NOMO-1 treated with dmso at 0.1 percent for 144 hours (cell line): ENCODE results near the gene PRKACG.
"Not testable (repeated sequence)": the region's sequence is repeated elsewhere in the genome, so short reads cannot be mapped to it uniquely, and the experiment has no call there.

Experiments used
- DNase-seq: peaks from one replicate; lab custom pipeline; 2025; ENCODE audit not compliant: unreplicated experiment; lab: John Stamatoyannopoulos, UW

PRKACG gene

DNA sequence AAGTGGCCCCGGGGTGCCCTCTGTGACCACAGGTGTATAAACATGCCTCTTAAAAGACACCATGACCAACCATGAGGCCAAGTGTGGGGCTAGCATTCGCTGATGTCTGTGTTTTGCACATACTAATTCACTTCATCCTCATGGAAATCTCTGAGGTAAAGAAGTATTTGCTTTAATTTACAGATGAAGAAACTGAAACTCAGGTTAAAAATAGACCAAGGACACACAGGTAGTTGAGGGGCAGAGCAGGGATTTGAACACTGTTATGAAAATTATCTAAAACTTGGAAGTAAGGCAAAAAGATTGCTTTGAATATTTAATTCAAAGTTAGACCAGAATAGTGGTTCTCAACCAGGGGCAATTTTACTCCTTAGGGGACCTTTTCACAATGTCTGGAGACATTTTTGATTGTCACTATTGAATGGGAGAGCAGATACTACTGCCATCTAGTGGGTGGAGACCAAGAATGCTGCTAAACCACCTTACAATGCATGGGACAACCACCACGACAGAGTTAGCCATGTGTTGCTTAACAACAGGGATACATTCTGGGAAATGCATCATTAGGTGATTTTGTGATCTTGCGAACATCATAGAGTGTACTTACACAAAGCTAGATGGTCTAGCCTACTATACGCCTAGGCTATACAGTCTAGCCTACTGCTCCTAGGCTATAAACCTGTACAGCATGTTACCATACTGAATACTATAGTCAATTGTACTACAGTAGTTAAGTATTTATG, 13.6 kb upstream of the PRKACG start:
- DNase-seq: no peak

DNA sequence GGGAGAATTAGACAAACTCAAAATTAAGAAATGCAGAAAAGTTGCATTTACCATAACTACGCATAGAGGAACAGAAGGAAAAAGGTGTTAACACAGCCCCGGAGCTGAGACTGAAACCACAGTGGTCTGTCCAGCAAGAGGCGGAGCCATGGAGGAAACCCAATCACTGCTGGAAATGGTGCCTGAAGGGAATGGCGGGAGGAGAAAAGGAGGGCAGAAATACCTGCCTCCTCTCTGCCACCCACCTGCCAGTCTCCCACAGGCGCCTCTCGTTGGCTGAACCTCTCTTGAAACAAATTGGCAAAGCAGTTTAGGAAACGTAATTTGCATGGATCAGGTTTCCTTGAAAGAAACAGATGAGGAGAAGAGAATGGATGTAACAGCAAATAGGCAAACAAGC, 9.7 kb upstream of the PRKACG start:
- no peak for DNase-seq

DNA sequence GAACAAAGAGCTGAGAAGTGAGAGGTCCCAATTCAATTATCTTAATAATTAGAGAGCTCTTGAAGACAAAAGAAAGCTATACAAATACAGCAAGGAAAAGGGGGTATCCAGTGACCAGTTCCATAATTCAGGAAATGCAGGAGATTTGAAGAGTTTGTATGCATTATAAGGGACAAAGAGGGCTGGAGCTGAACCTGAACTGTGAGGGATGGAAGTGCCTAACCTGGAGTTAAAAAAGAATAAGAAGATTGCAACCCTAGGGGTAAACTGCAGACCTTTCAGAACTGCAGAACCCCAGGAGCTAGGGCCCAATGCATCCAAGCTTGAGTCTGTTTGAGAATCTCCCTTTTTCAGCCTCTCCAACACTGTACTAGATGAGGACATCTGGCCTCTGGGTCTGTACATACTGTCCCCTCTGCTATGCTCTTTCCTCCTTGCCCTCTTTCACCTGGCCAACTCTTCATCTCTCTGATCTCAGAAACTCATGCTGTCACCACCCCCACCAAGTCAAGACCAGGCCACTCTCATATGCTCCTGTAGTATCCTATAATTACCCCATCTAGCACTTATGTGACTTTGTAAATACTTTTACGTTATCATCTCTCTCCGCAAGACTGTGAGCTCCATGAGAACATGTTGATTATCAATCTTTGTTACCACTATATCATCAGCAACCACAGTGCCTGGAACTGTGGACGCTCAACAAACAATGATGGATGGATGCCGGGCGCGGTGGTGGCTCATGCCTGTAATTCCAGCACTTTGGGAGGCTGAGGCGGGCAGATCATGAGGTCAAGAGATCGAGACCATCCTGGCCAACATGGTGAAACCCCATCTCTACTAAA, 6.6 kb upstream of the PRKACG start:
- no peak for DNase-seq

DNA sequence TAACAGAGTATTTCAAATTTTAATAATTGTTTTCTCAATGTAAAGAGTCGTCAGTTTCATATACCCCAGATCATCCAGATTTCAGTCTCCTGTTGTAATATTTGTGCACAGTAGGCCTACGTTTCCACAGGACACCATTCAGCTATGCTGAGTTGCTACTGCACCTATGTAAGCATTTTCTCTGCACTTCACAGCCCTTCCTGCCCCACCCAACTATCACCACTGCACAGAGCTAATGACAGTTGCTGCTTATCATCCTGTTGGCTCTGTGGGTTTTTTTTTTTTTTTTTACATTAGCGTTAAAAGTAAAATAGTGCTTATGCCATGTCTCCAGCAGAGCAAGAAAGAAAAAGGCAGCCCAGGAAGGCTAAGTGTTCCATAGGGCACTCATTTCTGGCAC, 5.9 kb upstream of the PRKACG start:
- DNase-seq: no peak

DNA sequence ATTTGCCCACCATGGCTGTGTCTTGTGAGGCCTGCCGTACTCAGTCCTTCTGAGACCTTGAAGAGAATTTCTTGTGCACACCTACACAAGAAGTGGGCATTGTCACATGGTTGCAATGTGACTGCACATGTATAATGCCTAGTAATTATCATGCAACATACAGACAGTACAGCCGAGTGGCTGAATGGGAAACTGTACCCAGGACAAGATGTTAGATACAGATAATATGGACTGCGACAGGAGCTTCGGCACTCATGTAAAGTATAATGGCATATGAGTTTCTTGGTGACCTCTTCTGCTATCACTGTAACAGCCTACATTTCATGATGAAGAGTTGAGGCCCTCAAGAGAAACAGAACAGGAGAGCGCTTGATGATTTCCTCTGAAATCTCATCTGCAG, 4.8 kb upstream of the PRKACG start:
- no peak for DNase-seq

DNA sequence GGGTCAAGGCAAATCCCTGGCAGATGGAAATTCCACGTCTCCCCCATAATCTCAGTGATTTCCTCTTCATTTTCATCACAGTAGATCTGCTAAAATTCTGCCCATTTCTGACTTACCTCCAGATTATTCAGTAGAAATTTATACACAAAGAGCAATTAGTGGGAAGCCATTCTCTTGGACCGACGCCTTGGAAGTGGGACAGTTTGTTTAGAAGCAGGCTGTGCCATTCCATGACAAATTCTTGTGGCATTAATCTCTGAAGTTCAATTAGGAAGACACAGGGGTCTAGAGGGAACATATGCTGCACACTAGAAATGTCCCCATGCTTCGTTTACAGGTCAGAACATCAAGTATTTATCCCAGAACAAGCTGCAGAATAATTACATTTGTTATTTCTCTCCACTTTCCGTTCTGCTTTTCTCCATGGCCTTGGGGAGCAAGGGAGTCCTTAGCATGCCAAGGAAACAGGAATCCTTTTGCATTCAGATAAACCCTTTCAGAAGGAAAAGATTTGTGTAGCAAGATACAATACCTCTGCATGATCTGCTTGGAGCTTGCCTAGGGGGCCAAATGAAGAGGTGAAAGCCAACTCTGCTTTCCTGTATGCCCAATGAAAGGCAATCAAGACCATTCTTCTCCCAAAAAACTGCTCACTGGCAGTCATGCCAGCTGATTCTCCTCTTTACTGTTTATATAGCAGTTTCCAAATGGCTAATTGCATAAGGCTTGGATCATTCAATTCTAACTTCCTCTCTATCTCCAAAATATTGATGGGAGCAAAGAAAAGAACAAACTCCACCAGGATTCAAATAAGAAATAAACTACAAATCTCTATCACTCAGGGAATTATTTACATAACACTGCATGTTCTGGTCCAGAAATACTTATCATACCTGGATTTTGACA, 2.5 kb upstream of the PRKACG start:
- no peak for DNase-seq

DNA sequence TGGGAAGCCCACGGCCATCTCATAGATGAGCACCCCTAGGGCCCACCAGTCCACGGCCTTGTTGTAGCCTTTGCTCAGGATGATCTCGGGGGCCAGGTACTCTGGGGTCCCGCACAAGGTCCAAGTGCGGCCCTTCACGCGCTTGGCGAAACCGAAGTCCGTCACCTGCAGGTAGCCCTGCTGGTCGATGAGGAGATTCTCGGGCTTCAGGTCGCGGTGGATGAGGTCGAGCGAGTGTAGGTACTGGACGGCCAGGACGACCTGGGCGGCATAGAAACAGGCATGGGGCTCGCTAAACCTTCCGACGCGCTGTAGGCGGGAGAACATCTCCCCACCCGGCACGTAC, 558 bp downstream of the PRKACG start:
- no peak for DNase-seq

DNA sequence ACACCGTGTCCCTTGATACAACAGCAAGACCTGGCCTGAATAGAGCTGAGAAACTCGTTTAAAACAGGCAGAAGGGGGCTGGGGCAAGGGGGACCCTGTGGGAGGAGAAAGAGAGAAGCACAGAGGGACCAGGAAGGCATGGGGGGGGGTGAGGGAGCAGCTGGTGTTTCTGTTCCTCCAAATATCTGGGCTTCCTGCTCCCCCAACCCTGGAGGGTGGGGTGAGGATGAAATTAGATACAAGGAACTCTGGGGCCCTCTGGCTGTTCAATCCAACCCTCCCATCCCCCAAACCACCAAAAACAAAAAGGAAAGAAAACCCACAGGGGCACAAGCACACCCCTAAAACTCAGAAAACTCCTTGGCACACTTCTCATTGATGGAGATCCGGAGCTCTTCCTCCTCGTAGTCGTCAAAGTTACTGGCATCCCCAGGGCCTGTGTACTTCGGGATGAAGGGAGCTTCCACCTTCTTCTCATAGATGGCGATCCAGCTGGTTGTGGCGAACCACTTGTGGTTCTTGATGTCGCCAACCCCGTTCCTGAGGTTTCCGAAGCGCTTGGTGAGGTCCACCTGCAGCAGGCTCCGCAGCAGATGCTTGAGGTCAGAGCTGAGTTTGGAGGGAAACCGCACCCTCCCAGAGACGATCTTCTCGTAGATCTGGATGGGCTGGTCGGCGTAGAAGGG, 1.1 kb downstream of the PRKACG start:
- DNase-seq: no peak

DNA sequence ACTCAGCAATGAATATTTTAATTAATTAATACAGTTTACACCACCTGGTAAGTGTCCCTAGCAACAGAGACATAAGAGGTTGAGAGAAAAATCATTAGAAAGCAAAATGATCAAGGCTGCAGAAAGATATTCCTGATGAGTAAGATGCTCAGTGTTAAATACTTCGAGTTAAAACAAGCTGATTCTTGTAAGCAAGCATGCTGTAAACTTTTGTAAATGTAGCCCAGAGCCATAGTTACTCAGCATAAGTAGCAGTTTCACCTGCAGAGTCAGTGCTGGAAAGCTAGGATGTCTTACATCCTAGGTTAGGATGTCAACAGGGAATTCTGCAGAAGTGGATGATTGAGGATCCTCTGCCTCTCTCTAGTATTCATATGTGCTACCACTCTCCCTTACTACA, 4.2 kb downstream of the PRKACG start:
- no peak for DNase-seq

DNA sequence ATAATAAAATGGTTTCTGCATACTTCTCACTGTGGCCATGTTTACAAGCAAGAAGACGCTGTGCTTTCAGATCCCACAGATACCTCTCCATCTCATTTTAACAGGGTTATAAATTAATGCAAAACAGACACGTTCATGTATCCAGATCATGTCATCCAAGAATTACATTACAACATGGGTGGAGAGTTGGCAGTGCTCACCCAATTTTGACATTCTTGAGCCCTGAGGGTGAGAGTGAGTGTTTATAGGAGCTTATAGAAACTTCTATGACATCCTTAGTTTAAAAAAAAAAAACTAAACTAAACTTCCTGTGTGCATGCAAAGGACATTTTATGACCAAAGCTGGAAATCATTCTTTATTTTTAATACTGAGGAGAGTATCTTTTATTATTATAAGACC, 9.1 kb downstream of the PRKACG start:
- DNase-seq: no peak

DNA sequence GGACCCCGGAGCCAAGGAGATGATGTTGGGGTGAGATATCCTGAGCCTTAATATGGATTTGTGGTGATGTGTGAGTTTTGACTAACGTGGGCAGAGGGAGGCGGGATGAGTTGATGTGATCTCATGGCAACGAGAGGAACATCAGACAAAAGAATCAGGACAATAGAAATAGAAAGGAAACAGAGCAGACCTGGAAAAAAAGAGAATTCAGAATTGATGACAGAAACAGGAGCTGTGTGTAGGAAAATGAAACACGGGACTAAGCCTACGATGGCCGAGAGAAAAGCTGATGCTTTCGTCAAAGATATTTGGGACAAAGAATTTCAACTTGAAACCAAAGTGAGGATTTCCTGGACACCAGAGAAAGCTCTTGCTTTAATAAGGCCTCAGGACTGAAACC, 10.9 kb downstream of the PRKACG start:
- DNase-seq: no peak

DNA sequence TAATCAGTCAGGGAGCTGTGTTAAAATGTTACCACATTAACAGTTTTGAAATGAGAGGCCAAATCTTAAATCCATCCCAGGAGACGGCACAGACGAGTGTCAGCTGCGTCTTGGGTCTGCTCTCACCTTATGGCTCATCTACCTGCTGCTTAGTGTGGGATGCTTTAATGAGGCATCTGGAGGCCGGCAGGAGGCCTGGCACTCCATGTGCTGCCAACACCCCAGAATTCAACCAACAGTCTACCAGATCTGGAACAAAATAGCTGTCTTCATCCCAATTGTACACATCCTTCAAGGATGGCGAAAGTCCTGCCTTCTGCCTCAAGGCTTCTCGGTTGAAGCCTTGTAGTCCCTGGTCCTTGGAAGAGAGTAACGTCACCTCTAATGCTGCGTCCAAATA, 12.0 kb downstream of the PRKACG start:
- no peak for DNase-seq

DNA sequence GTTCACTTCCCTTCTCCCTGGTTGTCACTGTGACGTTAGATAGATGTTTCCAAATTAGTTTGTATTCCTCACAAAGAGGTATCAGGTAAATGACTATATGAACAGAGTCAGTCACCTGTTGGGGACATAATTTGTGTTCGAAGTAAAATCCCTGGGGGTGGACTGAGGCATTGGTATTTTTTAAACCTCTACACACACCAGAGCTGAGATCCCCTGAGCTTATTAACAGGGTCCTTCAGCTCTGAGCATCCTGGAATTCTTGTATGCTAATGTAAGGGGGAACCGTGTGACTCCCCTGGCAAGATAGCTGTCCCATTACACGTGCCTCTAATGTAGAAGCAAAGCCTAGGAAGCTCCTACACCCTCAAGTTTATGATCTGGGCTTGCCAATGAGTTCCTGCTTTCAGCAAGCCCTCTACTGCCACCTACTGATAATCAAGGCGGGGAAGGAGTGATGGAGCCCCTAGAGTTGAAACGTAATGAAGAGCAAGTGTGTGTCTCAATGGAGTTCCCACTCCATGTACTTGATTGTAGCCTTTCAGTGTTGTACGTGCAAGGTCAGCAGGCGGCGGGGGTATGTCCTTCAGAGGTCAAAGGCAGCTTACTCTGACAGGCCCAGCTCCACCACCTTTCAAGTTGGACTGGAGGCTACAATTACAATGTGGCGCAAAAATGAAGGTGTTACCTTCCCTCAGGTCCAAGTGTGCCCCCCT, 14.4 kb downstream of the PRKACG start:
- DNase-seq: no peak

DNA sequence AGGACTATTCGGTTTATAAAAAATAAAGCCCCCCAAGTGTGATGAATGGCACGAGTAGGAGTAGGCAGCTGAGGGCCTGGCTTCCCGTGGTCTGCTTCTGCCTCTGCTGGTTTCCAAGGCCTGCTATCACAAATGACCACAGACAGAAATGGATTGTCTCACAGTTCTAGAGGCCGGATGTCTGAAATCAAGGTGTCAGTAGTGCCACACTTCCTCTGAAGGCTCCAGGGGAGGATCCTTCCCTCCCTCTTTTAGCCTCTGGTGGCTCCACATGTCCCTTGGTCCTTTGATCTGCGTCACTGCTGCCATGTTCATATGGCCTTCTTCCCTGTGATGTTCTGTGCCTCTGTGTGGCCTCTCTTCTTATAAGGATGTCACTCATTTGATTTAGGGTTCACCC, 15.1 kb downstream of the PRKACG start:
- no peak for DNase-seq

DNA sequence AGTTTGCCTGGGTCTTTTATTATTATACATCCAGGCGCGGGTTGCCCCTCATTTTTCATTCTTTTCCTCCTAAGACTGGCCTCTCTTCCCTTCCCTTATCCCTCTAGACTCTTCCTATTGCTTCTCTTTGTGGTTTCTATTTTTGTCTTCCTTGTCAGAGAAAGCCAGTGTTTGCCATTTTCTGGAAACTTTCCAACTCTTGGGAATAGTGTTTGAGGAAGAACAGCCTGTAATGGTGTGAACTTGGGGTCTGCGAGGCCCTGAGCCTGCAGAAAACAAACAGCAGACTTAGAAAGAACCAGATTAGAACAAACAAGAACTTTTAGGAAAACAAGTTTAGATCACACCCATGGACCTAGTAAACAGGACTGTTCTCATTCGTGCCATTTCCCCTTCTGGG, 15.5 kb downstream of the PRKACG start:
- no peak for DNase-seq

DNA sequence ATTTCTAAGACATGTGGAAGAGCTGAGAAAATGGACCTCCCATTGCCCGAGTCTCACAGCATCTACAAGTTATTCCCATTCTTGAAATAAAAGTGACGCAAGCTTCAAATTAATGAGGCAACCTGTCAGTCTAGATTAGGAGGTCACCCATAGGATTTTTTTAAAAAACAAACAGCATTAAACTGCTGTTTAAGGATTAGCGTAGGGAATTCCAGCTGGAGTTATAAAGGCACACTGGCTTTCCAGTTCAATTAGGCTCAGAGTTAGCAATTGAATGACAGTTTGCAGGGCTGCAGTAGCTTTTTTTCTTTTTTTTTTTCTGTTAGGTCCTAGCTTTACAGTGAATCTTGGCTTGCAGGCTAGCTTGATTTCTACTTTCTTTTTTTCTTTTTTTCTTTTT, 16.2 kb downstream of the PRKACG start:
- no peak for DNase-seq

DNA sequence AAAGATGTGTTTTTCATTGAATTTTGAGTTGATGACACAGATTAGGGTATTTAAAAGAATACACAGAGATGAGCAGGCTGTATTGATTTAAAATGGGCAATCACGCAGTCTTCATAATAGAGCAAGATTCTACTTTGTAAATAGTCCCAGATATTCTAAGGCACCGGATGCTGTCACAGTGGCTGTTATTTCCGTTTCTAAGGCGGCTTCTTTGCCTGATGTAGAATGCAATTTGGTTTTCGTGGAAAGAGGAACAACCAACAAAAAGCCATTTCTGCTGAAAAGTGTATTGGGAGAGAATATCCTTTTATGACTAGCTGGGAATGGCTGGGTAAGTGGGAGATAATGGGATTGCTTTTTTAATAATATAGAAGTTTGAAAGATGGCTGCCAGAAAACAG, 17.5 kb downstream of the PRKACG start:
- no peak for DNase-seq

DNA sequence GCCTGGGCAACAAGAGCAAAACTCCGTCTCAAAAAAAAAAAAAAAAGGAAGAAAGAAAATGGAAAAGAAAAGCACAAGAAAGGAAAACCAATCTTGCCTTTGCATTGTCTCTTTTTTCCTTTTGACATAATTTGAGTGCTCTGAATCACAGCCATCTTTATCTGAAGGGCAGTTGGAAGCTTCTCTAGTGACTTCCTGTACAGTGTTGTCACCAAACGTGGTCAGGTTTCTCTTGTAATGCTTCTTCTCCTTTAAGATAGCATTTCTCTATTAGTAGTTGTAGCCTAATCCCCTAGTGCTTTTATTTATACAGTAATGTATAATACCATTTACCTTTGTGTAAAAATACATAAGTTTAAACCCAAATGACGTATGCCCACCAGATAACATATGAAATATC, 18.1 kb downstream of the PRKACG start:
- DNase-seq: no peak

DNA sequence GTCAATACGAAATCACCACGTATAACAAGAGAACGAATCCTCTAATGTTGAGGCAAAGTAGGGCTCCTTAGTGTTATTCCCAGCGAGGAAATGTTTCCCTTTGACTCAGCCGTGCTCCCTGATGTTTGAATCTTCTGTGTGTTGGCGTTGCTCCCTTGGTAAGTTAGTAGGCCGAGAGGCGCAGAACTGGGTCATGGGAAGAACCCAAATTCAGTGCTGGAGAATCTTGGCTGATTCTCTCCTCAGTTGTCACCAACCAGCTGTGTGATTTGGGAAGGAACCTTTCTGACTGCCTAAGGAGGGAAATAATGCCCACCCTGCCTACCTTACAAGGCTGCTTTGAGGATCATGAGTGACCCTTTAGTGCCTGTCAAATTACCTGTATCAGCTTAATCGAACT, 22.5 kb downstream of the PRKACG start:
- no peak for DNase-seq

DNA sequence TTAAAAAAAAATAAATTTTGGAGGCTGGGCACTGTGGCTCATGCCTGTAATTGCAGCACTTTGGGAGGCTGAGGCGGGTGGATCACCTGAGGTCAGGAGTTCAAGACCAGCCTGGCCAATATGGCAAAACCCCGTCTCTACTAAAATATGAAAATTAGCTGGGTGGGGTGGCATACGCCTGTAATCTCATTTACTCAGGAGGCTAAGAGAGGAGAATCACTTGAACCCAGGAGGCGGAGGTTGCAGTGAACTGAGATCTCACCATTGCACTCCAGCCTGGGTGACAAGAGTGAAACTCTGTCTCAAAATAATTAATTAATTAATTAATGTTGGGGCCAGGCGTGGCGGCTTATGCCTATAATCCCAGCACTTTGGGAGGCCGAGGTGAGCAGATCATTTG, 27.0 kb downstream of the PRKACG start:
- DNase-seq: not testable (repeated sequence)
